Cerebellar nuclear complex (tissue), 1 donor: ENCODE measurements around the gene COTL1.

ENCODE experiments used
- DNase-seq, 2 experiments: peaks; one replicate each; lab custom pipeline; 2025; lab: John Stamatoyannopoulos, UW

COTL1 gene

DNA sequence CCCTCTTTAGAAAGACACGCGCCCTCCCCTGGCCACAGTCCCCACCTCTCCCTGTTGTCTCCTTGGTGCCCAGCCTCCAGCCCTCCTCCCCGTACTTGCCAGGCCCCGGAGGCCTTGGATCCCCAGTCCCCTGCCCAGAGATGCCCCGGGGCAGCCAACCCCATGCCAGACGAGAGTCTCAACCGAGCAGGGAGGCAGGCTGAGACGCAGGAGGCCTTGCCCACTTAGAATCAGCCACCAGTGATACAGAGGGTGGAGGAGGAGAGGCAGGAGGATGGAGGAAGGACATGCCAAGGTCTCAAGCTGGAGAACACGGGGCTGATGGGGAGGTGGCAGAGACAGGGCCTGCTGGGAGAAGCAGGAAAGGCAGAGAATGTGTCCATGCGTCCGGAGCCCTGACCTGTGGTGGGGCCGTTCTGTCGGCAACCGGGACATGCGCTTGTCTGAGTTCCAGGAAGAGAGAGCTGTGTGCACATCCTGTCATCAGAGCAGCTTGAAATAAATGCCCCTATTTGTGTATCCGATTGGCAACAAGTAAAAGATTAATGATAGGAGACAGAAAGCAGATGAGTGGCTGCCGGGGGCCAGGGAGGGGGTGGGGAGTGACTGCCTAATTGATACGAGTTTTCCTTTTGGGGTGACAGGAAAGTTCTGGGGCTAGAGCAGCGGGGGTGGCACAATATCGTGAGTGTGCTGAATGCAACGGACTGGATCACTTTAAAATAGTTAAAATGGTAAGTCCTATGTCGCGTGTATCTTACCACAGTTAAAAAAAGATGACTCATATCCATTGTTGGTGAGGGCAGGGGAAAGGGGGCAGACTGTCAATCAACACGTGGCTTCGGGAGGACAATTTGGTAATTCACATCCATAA is 68.7 kb downstream of the COTL1 start:
- DNase-seq: no peak

DNA sequence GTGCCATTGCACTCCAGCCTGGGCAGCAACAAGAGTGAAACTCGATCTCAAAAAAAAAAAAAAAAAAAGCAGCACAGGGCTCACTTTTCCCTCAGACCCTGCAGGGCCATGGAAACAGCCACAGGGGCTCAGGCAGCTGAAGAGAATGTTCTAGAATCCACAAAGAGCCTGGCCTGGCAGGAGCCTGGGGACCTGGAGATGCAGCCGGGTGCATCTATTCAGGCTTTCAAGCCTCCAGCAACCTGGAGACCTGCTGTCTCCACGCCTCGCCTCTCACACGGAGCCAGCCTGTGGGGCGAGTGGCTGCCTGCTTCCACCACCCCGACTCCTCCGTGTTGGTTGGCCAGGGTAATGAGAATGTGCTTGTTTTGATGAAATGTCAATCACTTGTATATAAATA is 69.4 kb downstream of the COTL1 start:
- DNase-seq: no peak

GRCh38 chr16:84547546-84548061 is 70.3 kb downstream of the COTL1 start:
- no peak for DNase-seq

DNA sequence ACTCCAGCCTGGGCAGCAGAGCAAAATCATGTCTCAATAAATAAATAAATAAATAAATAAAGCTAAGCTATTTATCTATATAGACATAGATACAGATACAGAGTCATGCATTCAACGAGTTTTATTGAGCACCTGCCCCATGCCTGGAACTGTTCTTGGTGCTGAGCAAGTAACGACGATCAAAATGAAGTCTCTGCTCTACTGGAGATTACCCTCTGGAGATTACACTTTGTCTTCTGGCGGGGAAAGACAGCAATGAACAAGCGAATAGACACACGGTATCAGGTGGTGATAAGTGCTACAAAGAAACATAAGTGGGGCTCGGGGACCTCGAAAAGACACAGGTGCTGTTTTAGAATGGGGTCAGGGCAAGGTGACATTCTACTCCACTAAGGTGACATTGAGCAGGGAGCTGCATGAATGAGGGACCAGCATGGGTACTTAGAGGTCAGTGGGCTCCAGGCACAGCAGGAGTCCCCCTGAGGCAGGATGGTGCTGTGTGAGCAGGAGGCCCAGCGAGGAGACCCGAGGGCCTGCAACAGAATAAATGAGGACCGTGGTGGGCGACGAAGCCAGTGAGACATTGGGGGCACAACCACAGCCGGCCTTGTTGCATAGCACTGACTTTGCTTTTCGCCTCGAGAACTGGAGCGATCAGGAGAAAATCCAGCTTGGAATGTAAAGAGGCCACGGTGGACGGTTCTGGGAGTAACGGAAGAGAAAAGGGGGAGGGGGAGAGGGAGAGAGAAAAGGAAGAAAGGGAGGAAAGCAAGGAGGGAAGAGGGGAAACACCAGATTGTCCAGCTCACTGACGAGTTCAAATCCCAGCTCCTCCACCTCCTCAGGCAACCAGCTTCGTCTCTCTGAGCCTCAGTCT is 71.0 kb downstream of the COTL1 start:
- DNase-seq: no peak

- DNase-seq: no peak
Measured at GRCh38 chr16:84545114-84545737, 72.7 kb downstream of the COTL1 start.

GRCh38 chr16:84544031-84544773 is 73.7 kb downstream of the COTL1 start:
- no peak for DNase-seq

- DNase-seq: no peak
Measured at GRCh38 chr16:84543253-84543652, 74.6 kb downstream of the COTL1 start.

- DNase-seq: no peak
Measured at GRCh38 chr16:84541999-84542817, 75.7 kb downstream of the COTL1 start.

DNA sequence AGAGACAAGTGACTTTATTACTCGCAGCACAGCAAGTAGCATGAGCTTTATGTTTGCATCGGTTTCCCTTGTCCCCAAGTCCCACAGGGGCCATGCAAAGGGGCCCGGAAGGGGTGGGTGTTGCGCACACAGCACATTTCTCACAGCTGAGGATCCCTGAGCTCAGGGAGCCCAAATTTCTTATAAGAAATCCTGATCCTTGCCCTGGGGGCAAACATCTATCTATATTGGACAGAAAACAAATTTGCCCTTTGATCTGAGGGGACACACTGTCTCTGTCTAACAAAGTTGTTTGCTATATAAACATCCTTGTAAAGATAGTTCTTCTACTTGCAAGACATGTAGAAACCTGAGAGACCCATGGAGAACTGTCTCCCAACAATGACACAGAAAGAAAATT is 77.7 kb downstream of the COTL1 start:
- no peak for DNase-seq

GRCh38 chr16:84538222-84538840 is 79.5 kb downstream of the COTL1 start:
- no peak for DNase-seq

GRCh38 chr16:84537491-84538151 is 80.3 kb downstream of the COTL1 start:
- DNase-seq: no peak

DNA sequence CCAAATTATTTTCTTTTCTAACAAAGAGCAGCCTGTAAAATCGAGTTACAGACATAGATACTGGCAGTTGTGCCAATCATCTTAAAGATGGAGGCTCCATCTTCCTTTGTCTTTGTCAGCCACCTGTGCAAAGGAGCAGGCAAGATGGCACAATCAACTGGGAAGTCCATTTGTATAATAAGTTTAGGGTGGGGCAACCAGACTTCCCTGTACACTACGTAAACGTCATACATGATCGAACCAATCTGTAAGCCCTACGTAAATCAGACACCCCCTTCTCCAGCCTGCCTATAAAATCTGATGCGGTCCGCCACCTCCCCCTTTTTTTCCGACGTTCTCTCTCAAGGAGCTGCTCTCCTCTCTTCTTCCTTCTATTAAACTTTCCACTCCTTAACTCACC is 82.0 kb downstream of the COTL1 start:
- DNase-seq: no peak

- DNase-seq: no peak
Measured at GRCh38 chr16:84535408-84535807, 82.5 kb downstream of the COTL1 start.

GRCh38 chr16:84534815-84535214 is 83.1 kb downstream of the COTL1 start:
- DNase-seq: no peak

GRCh38 chr16:84532855-84533486 is 84.9 kb downstream of the COTL1 start:
- no peak for DNase-seq

DNA sequence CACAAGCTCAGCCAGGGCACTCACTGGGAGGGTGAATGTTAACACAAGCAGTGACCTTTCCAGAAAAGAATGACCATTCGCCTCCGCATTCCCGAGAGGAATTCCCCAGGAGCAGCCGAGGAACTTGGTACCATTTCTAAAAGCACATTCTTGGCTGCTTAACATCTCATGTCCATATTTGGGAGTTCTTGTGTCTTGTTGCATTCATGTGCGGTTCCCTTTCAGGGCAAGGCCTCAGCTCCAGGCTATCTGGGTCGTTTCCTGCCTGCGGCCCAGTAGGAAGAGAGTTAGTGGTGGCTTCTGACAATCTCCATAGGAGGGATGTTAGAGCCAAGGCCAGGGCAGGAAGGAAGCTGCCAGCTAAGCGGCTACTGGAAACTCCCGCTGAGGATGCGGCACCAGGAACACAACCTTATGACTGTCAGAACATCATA is 85.6 kb downstream of the COTL1 start:
- DNase-seq: peak in 1 of 2 experiments; percentile 9

- no peak for DNase-seq
Measured at GRCh38 chr16:84531671-84532111, 86.2 kb downstream of the COTL1 start.

GRCh38 chr16:84530590-84530989 is 87.3 kb downstream of the COTL1 start:
- DNase-seq: no peak

DNA sequence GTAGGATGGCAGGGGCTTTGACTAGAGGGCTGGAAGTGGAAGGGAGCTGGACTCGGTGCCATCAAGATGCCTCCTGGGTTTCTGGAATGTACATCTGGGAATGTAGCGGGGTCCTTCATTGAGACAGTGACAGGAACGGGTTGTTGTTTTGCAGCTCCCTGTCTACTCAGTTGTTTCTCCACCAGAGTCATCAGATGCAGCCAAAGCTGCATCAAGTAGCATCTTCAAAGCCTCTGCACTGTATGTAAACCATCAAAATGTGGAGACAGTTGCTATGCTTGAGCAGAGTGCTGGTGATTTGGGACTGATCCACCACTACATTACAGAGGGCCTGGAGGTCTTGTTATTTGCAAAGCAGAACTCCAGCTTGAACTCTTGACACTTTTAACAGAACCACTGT is 88.3 kb downstream of the COTL1 start:
- no peak for DNase-seq
